ENCODE results near the gene GTF2IRD2. TPM values are rescaled to one million over a fixed set of nuclear protein-coding genes. Genes with fewer than 3 reads are reported as not detected.
"Not testable (repeated sequence)": the region's sequence is repeated elsewhere in the genome, so short reads cannot be mapped to it uniquely, and the experiment has no call there.

GTF2IRD2 gene
- total and polyA plus RNA-seq, 2 of the 8 experiments (the other 6 are each of a cell fraction or from before 2014, with no cell fraction given), result 4.1 to 4.3 TPM

- H4K5ac ChIP-seq (ENCODE audit: insufficient read length, low read depth, low read length); H3K79me2 ChIP-seq (ENCODE audit: control insufficient read depth in 1 of 2, insufficient read depth in 2 of 2, low read length in 2 of 2); H2BK15ac ChIP-seq (ENCODE audit: low read length); H3K9me3 ChIP-seq (ENCODE audit: insufficient read depth in 2 of 2, low read depth in 1 of 2, low read length in 1 of 2); H3K4me2 ChIP-seq (ENCODE audit: insufficient read depth in 1 of 2, low read depth in 2 of 2, low read length in 2 of 2); H3K23ac ChIP-seq (ENCODE audit: insufficient read length); H3K56ac ChIP-seq (replicated peaks; ENCODE audit: insufficient read length, low read depth, low read length); H2AK5ac ChIP-seq (ENCODE audit: low read depth, low read length); H4K91ac ChIP-seq (replicated peaks; ENCODE audit: insufficient read length, low read length); H2BK120ac ChIP-seq (replicated peaks; ENCODE audit: low read depth, low read length); H4K20me1 ChIP-seq (replicated peaks in 1 of 2; ENCODE audit: control insufficient read depth in 1 of 2, insufficient read depth in 2 of 2, low read length in 2 of 2); FAIRE-seq; H3K4me3 ChIP-seq (ENCODE audit: extremely low read depth in 1 of 4, insufficient read depth in 2 of 4, low read depth in 3 of 4, low read length in 4 of 4); H2AFZ ChIP-seq (ENCODE audit: low read length); H3K27me3 ChIP-seq (replicated peaks in 1 of 4; ENCODE audit: control insufficient read depth in 3 of 4, extremely low read depth in 1 of 4, insufficient read depth in 3 of 4, low read length in 3 of 4); H2BK5ac ChIP-seq (ENCODE audit: low read depth, low read length); POLR2A ChIA-PET (ENCODE audit: partially characterized antibody); H2BK20ac ChIP-seq (ENCODE audit: low read length); H3K79me1 ChIP-seq (ENCODE audit: low read depth, low read length); DNase-seq (ENCODE audit: low read depth in 1 of 2, low spot score in 2 of 2); H4K8ac ChIP-seq (ENCODE audit: extremely low read depth, insufficient read depth, low read length); CTCF ChIA-PET (ENCODE audit: partially characterized antibody); H3K14ac ChIP-seq (ENCODE audit: insufficient read length); H3K23me2 ChIP-seq (ENCODE audit: low read depth, low read length); H3K9ac ChIP-seq (replicated peaks in 1 of 4; ENCODE audit: extremely low read depth in 1 of 4, low read depth in 3 of 4, low read length in 3 of 4); H3K27ac ChIP-seq (ENCODE audit: low read depth, low read length); H3K4me1 ChIP-seq (replicated peaks in 1 of 4; ENCODE audit: control insufficient read depth in 3 of 4, insufficient read depth in 4 of 4, low read length in 3 of 4); H3K4ac ChIP-seq (replicated peaks; ENCODE audit: insufficient read length, low read depth, low read length); H2BK12ac ChIP-seq (ENCODE audit: low read depth, low read length); H3K36me3 ChIP-seq (ENCODE audit: control insufficient read depth in 2 of 4, insufficient read depth in 4 of 4, low read length in 3 of 4); H3K18ac ChIP-seq (ENCODE audit: extremely low read depth, low read length): not testable (repeated sequence)
- no CpG with 5 or more reads among the region's 17 CpGs for WGBS, 2 experiments (ENCODE audit: extremely low coverage in 1 of 2, insufficient coverage in 1 of 2, insufficient read length in 1 of 2, insufficient replicate concordance in 2 of 2, low coverage in 1 of 2, low lambda C conversion rate in 2 of 2, missing lambda C conversion rate in 1 of 2)
These were observed 86.0 kb downstream of the GTF2IRD2 start for GRCh38 chr7:74765205-74765918.

DNA sequence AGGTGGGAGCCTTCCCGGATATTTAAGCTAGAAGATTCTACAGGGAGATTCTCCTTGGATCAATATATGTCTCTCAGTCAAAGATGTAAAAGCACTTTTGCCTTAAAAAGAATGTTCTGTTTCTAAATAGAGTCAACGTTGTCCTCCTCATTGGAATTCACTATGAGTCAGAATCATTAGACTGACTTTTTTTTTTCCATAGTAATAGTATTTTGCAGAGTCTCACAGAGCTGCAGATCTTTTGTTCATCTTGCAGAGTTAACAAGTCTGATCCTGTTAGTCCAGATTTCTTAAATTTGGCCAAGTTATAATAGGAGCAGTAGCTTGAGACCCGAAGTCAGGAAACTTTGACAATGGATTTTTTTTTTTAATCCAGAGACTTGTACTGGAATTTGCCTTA lies 92.4 kb downstream of the GTF2IRD2 start:
- POLR2A ChIA-PET (ENCODE audit: partially characterized antibody); H3K9me3 ChIP-seq (ENCODE audit: insufficient read depth in 2 of 2, low read depth in 1 of 2, low read length in 1 of 2); H2BK120ac ChIP-seq (replicated peaks; ENCODE audit: low read depth, low read length); H2BK12ac ChIP-seq (ENCODE audit: low read depth, low read length); H2AFZ ChIP-seq (ENCODE audit: low read length); H3K27me3 ChIP-seq (replicated peaks in 1 of 4; ENCODE audit: control insufficient read depth in 3 of 4, extremely low read depth in 1 of 4, insufficient read depth in 3 of 4, low read length in 3 of 4); H3K79me1 ChIP-seq (ENCODE audit: low read depth, low read length); H3K23ac ChIP-seq (ENCODE audit: insufficient read length); FAIRE-seq; H3K36me3 ChIP-seq (ENCODE audit: control insufficient read depth in 2 of 4, insufficient read depth in 4 of 4, low read length in 3 of 4); H4K5ac ChIP-seq (ENCODE audit: insufficient read length, low read depth, low read length); DNase-seq (ENCODE audit: low read depth in 1 of 2, low spot score in 2 of 2); H3K18ac ChIP-seq (ENCODE audit: extremely low read depth, low read length); H4K8ac ChIP-seq (ENCODE audit: extremely low read depth, insufficient read depth, low read length); H3K4me3 ChIP-seq (ENCODE audit: extremely low read depth in 1 of 4, insufficient read depth in 2 of 4, low read depth in 3 of 4, low read length in 4 of 4); H3K27ac ChIP-seq (ENCODE audit: low read depth, low read length); H2BK5ac ChIP-seq (ENCODE audit: low read depth, low read length); CTCF ChIA-PET (ENCODE audit: partially characterized antibody); H2BK15ac ChIP-seq (ENCODE audit: low read length); H2AK5ac ChIP-seq (ENCODE audit: low read depth, low read length); H3K56ac ChIP-seq (replicated peaks; ENCODE audit: insufficient read length, low read depth, low read length); H4K91ac ChIP-seq (replicated peaks; ENCODE audit: insufficient read length, low read length); H3K14ac ChIP-seq (ENCODE audit: insufficient read length); H3K4me1 ChIP-seq (replicated peaks in 1 of 4; ENCODE audit: control insufficient read depth in 3 of 4, insufficient read depth in 4 of 4, low read length in 3 of 4); H3K9ac ChIP-seq (replicated peaks in 1 of 4; ENCODE audit: extremely low read depth in 1 of 4, low read depth in 3 of 4, low read length in 3 of 4); H3K4ac ChIP-seq (replicated peaks; ENCODE audit: insufficient read length, low read depth, low read length); H3K4me2 ChIP-seq (ENCODE audit: insufficient read depth in 1 of 2, low read depth in 2 of 2, low read length in 2 of 2); H3K79me2 ChIP-seq (ENCODE audit: control insufficient read depth in 1 of 2, insufficient read depth in 2 of 2, low read length in 2 of 2); H3K23me2 ChIP-seq (ENCODE audit: low read depth, low read length); H2BK20ac ChIP-seq (ENCODE audit: low read length); H4K20me1 ChIP-seq (replicated peaks in 1 of 2; ENCODE audit: control insufficient read depth in 1 of 2, insufficient read depth in 2 of 2, low read length in 2 of 2): not testable (repeated sequence)
- no CpG with 5 or more reads among the region's 3 CpGs for WGBS, 2 experiments (ENCODE audit: extremely low coverage in 1 of 2, insufficient coverage in 1 of 2, insufficient read length in 1 of 2, insufficient replicate concordance in 2 of 2, low coverage in 1 of 2, low lambda C conversion rate in 2 of 2, missing lambda C conversion rate in 1 of 2)
